NCI-H2196 (cell line): ENCODE results near the gene RAD1.
A peak's percentile ranks its signal among the peaks of the same experiment; 100 is the strongest.
"Not testable (repeated sequence)": the region's sequence is repeated elsewhere in the genome, so short reads cannot be mapped to it uniquely, and the experiment has no call there.

Source experiments
- DNase-seq: peaks from one replicate; lab custom pipeline; 2025; ENCODE audit not compliant: unreplicated experiment; lab: John Stamatoyannopoulos, UW

The RAD1 gene, protein sequence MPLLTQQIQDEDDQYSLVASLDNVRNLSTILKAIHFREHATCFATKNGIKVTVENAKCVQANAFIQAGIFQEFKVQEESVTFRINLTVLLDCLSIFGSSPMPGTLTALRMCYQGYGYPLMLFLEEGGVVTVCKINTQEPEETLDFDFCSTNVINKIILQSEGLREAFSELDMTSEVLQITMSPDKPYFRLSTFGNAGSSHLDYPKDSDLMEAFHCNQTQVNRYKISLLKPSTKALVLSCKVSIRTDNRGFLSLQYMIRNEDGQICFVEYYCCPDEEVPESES

DNA sequence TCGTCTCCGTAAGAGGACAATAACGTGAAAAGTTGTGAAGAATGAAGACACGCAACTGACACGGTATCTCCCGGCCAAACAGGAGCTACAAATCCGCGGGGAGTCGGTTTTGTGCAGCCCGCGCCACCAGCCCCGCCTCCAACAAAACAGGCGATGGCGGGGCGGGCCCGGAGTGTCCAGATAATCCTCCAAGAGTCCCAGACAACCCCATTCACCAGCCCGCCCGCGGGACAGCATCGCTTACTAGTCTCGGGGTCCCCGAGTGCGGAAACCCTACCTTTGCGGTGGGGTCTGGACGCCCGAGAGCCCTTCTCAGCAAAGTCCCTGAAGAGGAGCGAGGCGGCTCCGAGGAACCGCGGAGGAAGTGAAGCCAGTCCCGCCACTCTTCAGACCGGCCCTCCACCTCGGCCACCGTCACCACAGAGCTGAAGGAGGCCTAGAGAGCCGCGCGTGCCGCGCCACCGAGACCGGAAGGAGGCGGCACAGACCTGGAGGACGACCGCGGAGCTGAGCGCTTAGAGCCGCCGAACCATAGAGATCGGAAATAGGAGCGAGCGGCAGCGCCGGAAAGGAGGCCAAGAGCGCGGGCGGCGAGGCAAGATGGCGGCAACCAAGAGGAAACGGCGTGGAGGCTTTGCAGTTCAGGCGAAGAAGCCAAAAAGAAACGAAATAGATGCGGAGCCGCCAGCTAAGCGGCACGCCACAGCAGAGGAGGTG, at the start of gene RAD1, which contains the start of gene BRIX1:
Gene RAD1, minus strand, starts transcription at position 366 of the 717 bp plus-strand sequence. CDS start 612 bp downstream, outside the sequence.
Gene BRIX1, plus strand, starts transcription at position 573 of the 717 bp plus-strand sequence. Its CDS starts 28 bp downstream, at position 601.
- DNase-seq = peak; percentile 99

DNA sequence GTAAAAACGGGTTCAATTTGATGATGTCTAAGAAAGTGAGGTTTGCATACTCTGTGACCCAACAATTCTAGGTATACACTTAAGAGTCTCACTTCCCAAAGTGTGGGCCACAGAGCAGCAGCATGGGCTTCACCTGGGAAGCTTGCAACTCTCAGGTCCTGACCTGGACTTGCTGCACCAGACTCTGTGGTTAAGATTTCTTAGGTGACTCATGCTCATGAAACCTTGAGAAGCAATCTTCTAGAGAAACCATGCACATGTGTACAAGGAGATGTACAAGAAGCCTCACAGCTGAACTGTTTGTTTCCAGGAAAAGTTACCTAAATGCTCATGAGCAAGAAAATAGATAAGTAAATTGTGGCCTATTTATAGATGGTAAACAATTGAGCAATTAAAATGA, 44.0 kb upstream of the RAD1 start:
- no peak for DNase-seq

DNA sequence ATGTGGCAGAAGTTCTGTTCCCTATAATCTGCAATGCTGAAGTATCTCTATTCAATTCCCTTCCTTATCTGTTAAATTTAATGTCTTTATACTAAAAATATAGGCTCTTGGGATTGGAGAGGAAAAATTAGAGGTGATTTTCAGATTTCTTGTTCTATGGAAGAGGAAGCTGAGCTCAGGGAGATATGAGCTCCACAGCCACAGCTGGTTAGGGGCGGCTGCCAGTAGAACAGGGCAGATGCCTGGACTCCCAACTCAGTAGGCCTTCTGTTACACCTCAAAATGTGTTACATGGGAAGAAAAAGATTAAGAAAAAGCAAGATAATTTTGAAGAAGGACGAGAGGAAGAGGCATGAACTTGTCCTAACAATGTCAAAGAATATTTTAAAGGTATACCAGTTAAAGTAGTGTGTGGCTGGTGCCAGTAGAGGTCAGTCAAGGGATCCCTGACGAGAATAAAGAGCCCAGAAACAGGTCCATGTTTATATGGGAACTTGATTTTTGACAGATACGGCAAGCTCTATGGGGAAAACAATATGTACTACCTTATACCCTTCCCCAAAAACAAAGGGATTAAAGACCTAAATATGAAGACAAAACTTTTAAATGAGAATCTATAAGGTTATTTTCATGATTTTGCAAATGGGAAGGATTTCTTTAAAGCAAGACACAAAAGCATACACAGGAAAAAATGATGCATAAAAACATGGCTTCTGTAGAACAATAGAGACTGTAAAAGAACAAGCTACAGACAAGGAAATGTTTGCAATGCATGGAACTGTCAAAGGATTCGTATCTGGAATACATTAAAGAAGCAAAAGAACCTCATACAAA, 42.8 kb upstream of the RAD1 start:
- DNase-seq = no peak

DNA sequence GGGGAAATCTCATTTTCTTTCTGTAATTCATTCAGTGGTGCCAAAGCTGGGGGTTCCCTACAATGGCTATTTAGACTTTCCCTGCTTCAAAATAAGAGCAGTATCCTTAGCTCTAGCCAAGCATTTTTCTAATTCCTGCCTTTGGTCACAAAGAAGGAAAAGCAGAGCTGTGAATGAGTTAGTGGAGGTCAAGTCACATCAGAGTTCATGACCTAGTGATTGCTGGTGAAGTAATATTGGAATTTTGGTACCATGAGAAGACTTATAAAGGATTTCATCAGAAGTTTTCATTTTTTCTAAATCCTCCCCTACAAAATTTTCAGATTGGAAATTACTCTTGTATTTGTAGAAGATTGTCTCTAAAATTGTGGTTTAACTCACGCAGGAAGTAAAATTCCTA, 42.0 kb upstream of the RAD1 start:
- no peak for DNase-seq

DNA sequence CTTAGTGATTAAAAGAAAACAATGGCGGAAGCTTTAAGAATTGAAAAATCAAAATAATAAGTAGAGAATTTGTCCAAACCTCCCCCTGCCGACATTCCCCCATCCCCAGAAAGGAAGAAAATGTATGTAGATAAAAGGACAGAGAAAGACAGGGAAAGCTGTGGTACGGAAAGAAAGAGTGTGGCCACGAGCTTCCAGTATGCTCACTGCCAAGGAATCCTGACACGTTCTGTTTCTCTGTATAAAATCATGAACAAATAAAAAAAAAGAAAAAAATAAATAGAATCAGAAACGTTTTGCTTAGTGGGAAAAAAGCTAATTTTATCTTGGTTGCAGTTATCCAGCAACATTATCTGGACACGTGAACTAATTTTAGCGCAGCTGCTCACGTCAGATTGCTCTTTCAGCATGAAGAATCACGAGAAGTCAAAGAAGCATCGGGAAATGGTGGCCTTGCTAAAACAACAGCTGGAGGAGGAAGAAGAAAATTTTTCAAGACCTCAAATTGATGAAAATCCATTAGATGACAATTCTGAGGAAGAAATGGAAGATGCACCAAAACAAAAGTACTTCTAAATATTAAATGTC, 29.2 kb upstream of the RAD1 start:
- no peak for DNase-seq

DNA sequence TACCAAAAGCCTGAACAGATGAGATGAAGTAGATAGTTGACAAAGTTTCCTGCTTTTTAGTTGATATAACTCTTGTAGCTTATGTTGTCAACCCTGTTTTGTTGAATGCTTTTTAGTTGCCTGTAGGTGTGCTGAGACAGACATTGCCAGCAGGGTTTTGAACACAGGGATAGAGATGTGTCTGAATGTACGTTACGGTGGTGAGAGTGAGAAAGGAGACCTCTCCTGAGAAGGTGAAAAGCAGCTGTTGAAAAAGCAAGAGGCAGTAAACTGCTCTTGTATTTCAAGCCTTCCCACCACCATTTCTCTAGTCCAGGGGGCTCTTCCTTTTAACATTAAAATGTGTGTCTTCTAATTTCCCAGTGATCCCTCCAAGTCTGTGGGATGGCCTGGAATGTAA, 28.7 kb upstream of the RAD1 start:
- DNase-seq = no peak

DNA sequence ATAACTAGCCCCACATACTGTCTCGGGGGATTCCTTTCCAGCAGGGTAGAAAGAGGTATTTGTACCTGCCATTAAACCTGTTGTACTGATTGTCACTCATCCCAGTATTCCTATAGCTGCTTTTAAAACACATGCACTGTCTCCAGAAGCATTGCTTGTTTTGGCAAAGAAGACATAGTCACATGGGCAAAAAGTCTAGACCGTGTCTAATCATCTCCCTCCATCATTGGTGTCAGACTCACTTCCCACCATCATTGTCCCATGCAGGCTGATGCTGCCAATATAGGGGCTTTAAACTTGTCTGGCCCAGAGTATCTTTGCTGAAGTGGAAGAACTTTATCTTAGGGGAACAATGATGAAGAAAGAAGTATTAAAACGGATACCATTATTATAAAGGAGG, 26.6 kb upstream of the RAD1 start:
- no peak for DNase-seq

DNA sequence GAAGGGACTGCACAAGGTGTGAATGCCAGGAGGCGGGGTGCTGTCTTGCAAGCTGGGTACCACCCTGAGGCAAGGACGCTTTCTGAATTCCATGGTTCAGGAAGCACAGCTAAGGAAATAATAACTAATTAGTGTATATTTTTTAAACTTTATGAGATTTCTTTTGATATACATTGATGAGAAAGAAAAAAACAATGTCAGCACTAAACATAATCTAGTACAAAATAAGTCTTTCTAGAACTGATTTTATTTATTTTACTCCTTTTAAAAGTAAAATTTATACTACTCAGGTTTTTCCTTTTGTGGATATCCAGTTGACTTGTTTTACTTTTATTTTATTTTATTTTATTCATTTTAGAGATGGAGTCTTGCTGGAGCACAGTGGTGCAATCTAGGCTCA, 17.6 kb upstream of the RAD1 start:
- no peak for DNase-seq

DNA sequence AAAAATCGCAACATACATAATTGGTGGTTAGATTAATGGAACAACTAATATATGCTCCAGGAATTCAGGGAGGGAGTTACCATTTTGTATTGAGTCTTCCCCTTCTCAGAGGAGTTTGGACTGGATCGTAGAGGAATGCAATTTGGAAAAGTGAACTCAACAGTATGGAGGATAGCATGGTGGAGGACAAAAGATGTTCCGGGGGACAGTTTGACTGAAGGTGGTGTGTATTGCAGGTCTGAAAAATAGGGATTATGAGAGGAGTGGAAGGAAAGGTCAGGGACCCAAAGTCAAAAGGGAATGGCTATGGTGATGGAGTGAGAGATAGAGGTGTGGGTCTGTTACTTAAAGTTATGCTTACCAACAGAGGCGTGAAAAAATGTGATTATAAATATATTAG, 15.6 kb upstream of the RAD1 start:
- no peak for DNase-seq

DNA sequence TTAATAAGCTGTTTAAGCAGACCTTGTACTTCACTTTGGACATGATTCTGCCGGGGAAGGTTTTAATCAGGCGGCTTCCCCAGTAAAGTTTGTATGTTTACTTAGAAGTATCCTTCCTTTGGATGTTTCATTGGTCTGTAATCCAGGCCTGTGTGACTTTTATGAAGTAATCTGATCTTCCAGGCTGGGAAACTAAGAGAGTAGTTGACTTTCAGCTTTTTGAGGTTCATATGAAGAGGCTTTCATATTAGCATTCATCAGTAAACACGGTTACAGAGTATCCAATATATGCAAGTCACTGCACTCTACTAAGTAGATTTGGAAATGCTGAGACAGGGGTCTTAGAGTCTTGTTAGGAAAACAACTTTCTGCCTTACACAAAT, 15.1 kb upstream of the RAD1 start:
- no peak for DNase-seq

DNA sequence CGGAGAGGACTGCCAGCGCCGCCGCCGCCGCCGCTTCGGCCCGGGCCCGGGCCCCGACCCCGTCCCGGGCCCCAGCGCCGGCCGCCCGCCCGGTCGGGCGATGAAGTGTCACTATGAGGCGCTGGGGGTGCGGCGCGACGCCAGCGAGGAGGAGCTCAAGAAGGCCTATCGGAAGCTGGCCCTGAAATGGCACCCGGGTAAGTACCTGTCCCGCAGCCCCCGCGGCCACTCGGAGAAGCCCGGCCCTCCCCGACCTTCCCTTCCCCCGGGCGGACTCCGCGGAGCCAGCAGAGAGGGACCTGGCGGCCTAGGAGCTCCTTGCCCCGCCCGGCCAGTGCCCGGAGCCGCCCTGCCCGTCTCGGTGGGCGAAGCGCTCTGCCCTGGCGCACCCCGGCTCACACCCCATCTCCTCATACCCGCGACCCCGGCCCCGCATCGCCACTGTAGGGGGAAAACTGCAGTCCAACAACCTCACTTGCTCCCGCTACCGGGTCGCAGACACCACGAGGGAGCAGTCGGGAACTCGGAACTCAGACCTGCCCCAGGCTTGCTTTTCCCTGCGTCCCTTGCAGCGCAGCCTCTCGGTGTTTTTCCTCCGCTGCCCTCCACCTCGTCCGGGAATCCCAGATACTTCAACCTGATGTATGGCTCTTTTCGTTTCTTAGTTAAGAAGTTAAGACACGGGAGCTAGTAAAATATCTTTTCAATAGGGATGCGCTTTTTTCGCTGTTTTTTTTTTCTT, 14.6 kb upstream of the RAD1 start:
- peak; percentile 90 for DNase-seq

DNA sequence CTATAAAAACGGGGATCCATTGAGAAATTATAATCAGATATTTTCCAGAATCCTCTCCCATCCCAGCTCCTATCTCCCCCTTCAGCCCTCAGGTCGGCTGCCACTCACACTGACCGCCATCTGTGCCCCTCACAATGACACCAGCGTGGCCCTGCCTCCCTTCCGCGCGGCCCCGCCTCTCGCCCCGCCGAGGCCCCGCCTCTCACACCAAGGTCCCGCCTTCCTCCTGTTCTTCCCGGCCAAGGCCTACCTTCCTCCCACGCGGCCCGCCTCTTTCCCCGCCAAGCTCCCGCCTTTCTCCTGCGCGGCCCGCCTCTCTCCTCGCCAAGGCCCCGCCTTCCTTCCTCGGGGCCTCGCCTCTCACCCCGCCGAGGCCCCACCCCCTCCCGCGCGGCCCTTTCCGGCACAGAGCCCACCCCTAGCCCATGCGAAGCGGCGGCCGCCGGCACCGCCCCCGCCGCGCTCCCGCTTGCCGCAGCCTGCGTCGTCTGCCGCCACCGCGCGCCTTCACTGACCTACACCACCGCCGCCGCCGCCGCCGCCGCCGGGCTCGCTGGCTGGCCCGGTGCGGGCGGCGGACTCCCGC, 13.9 kb upstream of the RAD1 start, which contains the start of gene DNAJC21:
Gene DNAJC21, plus strand, starts transcription at position 426 of the 586 bp plus-strand sequence. CDS start 261 bp downstream, outside the sequence.
- DNase-seq = peak; percentile 100

DNA sequence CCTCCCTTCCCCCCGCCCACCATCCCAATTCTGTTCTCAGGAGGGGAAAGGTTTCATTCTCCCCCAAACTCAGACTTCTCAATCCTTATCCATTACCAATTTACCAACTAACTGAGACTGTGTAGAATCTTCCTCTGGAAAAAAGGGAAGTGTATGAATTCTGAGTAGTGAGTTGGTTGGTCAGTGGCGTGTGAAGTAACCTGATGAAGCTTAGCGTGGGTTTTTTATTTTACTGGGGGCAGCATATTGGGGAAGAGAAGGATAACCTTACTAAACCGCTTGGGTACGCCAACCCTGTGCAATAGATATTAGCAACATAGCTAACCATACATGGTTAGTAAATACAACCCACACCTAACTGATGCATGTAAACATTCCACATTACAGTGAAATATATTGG, 13.0 kb upstream of the RAD1 start:
- no peak for DNase-seq

DNA sequence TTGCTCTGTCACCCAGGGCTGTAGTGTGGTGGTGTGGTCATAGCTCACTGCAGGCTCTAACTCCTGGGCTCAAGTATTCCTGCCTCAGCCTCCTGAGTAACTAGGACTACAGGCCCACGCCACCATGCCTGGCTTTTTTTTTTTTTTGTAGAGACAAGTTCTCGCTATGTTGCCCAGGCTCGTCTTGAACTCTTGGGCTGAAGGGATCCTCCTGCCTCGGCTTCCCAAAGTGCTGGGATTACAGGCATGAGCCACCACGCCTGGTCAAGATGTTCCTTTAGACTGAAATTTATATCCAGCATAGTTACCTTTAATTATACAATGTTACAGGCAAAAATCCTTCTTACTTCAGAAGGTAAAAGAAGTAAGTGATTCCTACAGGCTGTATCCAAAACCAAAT, 12.5 kb upstream of the RAD1 start:
- DNase-seq = no peak

DNA sequence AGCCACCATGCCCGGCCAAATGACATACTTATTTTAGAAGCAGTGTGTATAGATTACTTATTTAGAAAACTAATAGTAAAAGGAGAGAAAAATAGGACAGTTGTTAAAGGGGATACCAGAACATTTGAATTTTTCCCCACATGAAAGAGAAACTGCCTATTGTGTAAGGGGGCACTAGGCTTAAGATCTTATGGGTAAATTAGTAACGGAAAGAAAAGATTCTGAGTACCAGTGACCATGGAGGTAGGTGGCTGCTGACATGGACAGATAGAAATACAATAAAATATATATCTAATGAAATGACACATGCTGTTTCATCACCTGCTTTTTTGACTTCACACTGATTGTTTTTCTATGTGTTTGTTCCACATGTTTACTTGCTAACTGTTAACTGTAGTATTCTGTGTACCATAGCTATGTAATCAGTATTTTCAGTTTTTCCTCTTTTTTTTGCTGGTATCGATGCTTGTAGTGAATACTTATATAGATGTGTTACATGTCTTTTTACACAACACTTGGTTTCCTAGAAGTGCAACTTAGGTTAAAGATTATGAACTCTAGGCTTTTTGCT, 11.1 kb upstream of the RAD1 start:
- DNase-seq = no peak

DNA sequence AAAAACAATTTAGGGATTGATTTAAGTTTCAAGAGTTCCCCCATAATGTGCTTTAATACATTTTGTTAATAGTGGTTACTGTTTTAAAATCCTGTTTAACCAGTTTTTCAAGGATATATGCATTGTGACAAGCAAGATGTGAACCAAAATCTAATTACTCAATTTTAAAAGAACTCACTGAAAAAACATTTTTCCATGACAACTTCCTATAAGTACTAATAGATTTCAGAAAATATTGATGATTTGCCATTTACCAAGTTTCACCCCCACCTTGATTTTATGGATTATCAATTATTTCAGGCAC, 9.1 kb upstream of the RAD1 start:
- no peak for DNase-seq

DNA sequence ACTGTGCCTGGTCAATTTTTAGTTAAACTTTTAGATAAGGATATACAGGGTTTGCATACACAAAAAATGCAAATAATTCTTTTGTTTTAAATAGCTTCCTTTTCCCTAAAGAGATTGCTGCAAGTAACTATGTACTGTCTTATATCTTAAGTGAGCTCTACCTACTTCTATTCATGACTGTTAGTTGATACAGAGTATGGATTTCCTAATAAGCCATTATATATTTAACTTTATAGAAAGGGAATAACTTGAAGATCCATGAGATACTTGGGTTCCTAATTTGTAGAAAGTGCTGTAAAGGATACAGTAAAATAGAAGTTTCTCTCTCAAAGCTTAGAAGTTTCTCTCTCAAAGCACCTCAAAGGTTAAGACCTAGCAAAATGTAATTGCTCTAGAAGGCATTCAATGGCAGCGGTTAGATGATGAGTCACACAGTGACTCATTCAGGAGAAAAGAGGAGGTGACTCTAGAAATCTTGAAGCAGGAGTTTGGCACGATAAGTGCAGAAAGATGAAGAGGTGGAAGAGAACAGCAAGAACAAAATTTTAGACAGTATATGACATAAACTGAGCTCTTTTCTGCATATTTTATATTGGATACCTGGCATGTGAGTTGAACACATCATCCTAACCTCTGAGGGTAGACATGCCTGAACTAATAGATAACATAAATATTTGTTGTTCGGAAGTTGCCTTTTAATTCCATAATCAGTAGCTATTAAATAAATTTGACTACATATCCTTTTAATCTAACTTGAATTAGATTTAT, 8.6 kb upstream of the RAD1 start:
- DNase-seq = peak; percentile 38

DNA sequence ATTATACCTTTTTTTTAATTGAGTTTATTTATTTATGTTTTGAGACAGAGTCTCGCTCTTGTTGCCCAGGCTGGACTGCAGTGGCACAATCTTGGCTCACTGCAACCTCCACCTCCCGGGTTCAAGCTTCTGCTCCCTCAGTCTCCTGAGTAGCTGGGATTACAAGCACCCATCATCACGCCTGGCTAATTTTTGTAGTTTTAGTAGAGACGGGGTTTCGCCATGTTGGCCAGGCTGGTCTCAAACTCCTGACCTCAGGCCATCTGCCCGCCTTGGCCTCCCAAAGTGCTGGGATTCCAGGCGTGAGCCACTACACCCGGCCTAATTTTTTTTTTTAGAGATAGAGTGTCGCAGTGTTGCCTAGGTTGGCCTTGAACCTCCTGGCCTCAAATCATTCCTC, 8.0 kb upstream of the RAD1 start:
- not testable (repeated sequence) for DNase-seq

DNA sequence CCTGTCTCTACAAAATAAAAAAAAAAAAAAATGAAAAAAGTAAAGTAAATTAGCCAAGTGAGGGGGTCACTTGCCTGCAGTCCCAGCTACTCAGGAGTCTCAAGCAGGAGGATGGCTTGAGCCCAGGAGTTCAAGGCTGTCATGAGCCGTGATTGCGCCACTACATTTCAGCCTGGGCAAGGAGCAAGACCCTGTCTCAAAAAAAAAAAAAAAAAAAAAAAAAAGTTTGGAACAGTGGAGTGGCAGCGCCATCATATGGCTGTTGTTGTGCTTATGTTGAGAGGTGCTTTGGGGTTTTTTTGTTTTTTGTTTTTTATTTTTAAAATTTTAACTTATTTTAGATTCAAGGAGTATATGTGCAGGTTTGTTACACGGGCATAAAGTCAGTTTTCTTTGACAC, 3.8 kb upstream of the RAD1 start:
- no peak for DNase-seq
